Peyer's patch (tissue), 4 donors: ENCODE data around the gene GPAM.

Source experiments
- POLR2A ChIP-seq, 2 donors: fragments of 450-650 bp; IDR thresholded peaks; one replicate each; pipeline ENCODE4 v1.5.1; 2017; ENCODE audit warnings: antibody characterized with exemption in 2 of 2, mild to moderate bottlenecking in 2 of 2, moderate library complexity in 2 of 2
- TF ChIP-seq, protein P1 (sequence below), 6 experiments: fragments of 450-650 bp in 4 of 6; fragments of 200-600 bp in 2 of 6; sonication (generic) in 1 of 6; IDR thresholded peaks; one replicate each; pipeline ENCODE4 v1.5.1; 2017 to 2019; ENCODE audit warnings: antibody characterized with exemption in 6 of 6, mild to moderate bottlenecking in 3 of 6, moderate library complexity in 1 of 6

- TF ChIP-seq, protein P1, sequence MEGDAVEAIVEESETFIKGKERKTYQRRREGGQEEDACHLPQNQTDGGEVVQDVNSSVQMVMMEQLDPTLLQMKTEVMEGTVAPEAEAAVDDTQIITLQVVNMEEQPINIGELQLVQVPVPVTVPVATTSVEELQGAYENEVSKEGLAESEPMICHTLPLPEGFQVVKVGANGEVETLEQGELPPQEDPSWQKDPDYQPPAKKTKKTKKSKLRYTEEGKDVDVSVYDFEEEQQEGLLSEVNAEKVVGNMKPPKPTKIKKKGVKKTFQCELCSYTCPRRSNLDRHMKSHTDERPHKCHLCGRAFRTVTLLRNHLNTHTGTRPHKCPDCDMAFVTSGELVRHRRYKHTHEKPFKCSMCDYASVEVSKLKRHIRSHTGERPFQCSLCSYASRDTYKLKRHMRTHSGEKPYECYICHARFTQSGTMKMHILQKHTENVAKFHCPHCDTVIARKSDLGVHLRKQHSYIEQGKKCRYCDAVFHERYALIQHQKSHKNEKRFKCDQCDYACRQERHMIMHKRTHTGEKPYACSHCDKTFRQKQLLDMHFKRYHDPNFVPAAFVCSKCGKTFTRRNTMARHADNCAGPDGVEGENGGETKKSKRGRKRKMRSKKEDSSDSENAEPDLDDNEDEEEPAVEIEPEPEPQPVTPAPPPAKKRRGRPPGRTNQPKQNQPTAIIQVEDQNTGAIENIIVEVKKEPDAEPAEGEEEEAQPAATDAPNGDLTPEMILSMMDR (IDR thresholded peaks at IDR 0.05) = no peak
- TF ChIP-seq POLR2A (IDR thresholded peaks at IDR 0.05) = no peak
These were observed 814 bp upstream of the GPAM start for GRCh38 chr10:112184379-112184778.
